DND-41 (cell line): ENCODE results near the gene SSTR4.

Source experiments
- ATAC-seq: fragments of 200-7000 bp; cut with Tn5 transposase; 3 replicates; pipeline ENCODE4 v1.9.1; 2021; ENCODE audit warnings: low read depth; ENCODE audit not compliant: insufficient read depth
- DNase-seq: peaks from one replicate; pipeline ENCODE4 v3.0.0-alpha.2; 2020
- H2AFZ ChIP-seq: 2 replicates; pipeline ENCODE4 v1.6.0; 2012; ENCODE audit warnings: low read depth, low read length
- H3K27ac ChIP-seq: 2 replicates; pipeline ENCODE4 v1.5.1; 2012; ENCODE audit warnings: low read length, inconsistent platforms
- H3K27me3 ChIP-seq: fragments of 200-600 bp; sonication (generic); 2 replicates; pipeline ENCODE4 v1.6.0; 2012; ENCODE audit warnings: low read length, mild to moderate bottlenecking, inconsistent platforms; ENCODE audit not compliant: insufficient read depth, poor library complexity
- H3K36me3 ChIP-seq: 2 replicates; pipeline ENCODE4 v1.5.1; 2012; ENCODE audit warnings: low read length, inconsistent platforms; ENCODE audit not compliant: insufficient read depth
- H3K4me1 ChIP-seq: 2 replicates; pipeline ENCODE4 v1.5.1; 2012; ENCODE audit warnings: mild to moderate bottlenecking, low read length; ENCODE audit not compliant: insufficient read depth
- H3K4me2 ChIP-seq: 2 replicates; pipeline ENCODE4 v1.6.0; 2012; ENCODE audit warnings: mild to moderate bottlenecking, moderate library complexity, low read length, inconsistent platforms; ENCODE audit not compliant: insufficient read depth
- H3K4me3 ChIP-seq, 2 experiments: fragments of 200-600 bp in 1 of 2; shearing (Covaris generic) in 1 of 2; 2 replicates each; pipeline ENCODE4 v1.5.1; 2012 to 2016; ENCODE audit warnings: inconsistent platforms in 2 of 2, low read length in 2 of 2, mild to moderate bottlenecking in 2 of 2, low read depth in 1 of 2, moderate library complexity in 1 of 2
- H3K79me2 ChIP-seq: 2 replicates; pipeline ENCODE4 v1.6.0; 2012; ENCODE audit warnings: low read length, inconsistent platforms; ENCODE audit not compliant: insufficient read depth
- H3K9ac ChIP-seq: 2 replicates; pipeline ENCODE4 v1.6.0; 2012; ENCODE audit warnings: low read depth, mild to moderate bottlenecking, inconsistent platforms, low read length, moderate library complexity
- H3K9me3 ChIP-seq: 2 replicates; pipeline ENCODE4 v1.5.1; 2012; ENCODE audit warnings: low read length, moderate library complexity, mild to moderate bottlenecking, inconsistent platforms; ENCODE audit not compliant: insufficient read depth, severe bottlenecking
- H4K20me1 ChIP-seq: 2 replicates; pipeline ENCODE4 v1.6.0; 2012; ENCODE audit warnings: low read length; ENCODE audit not compliant: insufficient read depth
- CTCF ChIP-seq: IDR thresholded peaks from 2 replicates; pipeline ENCODE4 v1.5.1; 2012; ENCODE audit warnings: borderline replicate concordance, low read length, moderate library complexity, mild to moderate bottlenecking; ENCODE audit not compliant: poor library complexity, severe bottlenecking; ENCODE audit errors: extremely low read depth
- EZH2 ChIP-seq: IDR thresholded peaks from 3 replicates; pipeline ENCODE4 v1.6.1; 2012; ENCODE audit warnings: borderline replicate concordance, low read depth, mild to moderate bottlenecking, moderate library complexity, low read length, inconsistent platforms; ENCODE audit not compliant: severe bottlenecking

SSTR4 gene

GRCh38 chr20:23071996-23072395, 36.9 kb downstream of the SSTR4 start:
- H3K27ac ChIP-seq = no peak overlapping the region
- TF ChIP-seq EZH2 (no peak), CTCF (no peak)
- no peaks in the 10 kb centered on the region for H3K79me2 ChIP-seq
- no peak overlapping the region for H3K4me3 ChIP-seq
- no peaks in the 10 kb centered on the region for H3K4me1 ChIP-seq
- no peaks in the 10 kb centered on the region for H3K36me3 ChIP-seq
- no peak overlapping the region for H3K9ac ChIP-seq
- no peaks in the 10 kb centered on the region for H4K20me1 ChIP-seq
- no peak for ATAC-seq
- no peak overlapping the region for H3K4me2 ChIP-seq
- no peak overlapping the region for H2AFZ ChIP-seq
- DNase-seq = no peak
- no peaks in the 10 kb centered on the region for H3K9me3 ChIP-seq
- H3K27me3 ChIP-seq = no peaks in the 10 kb centered on the region

- H3K4me1 ChIP-seq = no peaks in the 10 kb centered on the region
- H3K9ac ChIP-seq = no peak overlapping the region
- no peaks in the 10 kb centered on the region for H3K79me2 ChIP-seq
- no peaks in the 10 kb centered on the region for H3K36me3 ChIP-seq
- H2AFZ ChIP-seq = no peak overlapping the region
- no peaks in the 10 kb centered on the region for H4K20me1 ChIP-seq
- H3K27me3 ChIP-seq = no peaks in the 10 kb centered on the region
- ATAC-seq (no peak), DNase-seq (no peak)
- no peak overlapping the region for H3K4me2 ChIP-seq
- no peak overlapping the region for H3K4me3 ChIP-seq
- H3K9me3 ChIP-seq = no peaks in the 10 kb centered on the region
- TF ChIP-seq EZH2 = no peak
- TF ChIP-seq CTCF = no peak
- no peak overlapping the region for H3K27ac ChIP-seq
These were observed 37.9 kb downstream of the SSTR4 start for GRCh38 chr20:23072892-23073586.

GRCh38 chr20:23074052-23074451, 38.9 kb downstream of the SSTR4 start:
- Histone ChIP-seq H3K27ac (no peak overlapping the region), H3K4me3 (no peak overlapping the region), H3K4me2 (no peak overlapping the region), H3K27me3 (no peaks in the 10 kb centered on the region), H3K4me1 (no peaks in the 10 kb centered on the region), H3K79me2 (no peaks in the 10 kb centered on the region), H3K36me3 (no peaks in the 10 kb centered on the region), H4K20me1 (no peaks in the 10 kb centered on the region), H3K9ac (no peak overlapping the region), H2AFZ (no peak overlapping the region), H3K9me3 (no peaks in the 10 kb centered on the region)
- no peak for DNase-seq
- ATAC-seq = no peak
- TF ChIP-seq CTCF (peak; percentile 34), EZH2 (no peak)
